Rectal smooth muscle tissue (tissue), 1 donor: ENCODE results near the gene PLOD2.
"Not testable (repeated sequence)": the region's sequence is repeated elsewhere in the genome, so short reads cannot be mapped to it uniquely, and the experiment has no call there.

Experiments
- H3K27ac ChIP-seq: one replicate; pipeline ENCODE4 v1.7.0; 2013; ENCODE audit warnings: low read depth, low read length, inconsistent platforms
- H3K27me3 ChIP-seq: one replicate; pipeline ENCODE4 v1.7.0; 2013; ENCODE audit warnings: low read length; ENCODE audit not compliant: control insufficient read depth, insufficient read depth
- H3K36me3 ChIP-seq: one replicate; pipeline ENCODE4 v1.7.0; 2013; ENCODE audit warnings: low read length; ENCODE audit not compliant: control insufficient read depth, insufficient read depth
- H3K4me1 ChIP-seq: one replicate; pipeline ENCODE4 v1.7.0; 2013; ENCODE audit warnings: low read length; ENCODE audit not compliant: control insufficient read depth, insufficient read depth
- H3K4me3 ChIP-seq: one replicate; pipeline ENCODE4 v1.7.0; 2013; ENCODE audit warnings: low read length
- H3K9ac ChIP-seq: one replicate; pipeline ENCODE4 v1.7.0; 2013; ENCODE audit warnings: low read length

PLOD2 gene

DNA sequence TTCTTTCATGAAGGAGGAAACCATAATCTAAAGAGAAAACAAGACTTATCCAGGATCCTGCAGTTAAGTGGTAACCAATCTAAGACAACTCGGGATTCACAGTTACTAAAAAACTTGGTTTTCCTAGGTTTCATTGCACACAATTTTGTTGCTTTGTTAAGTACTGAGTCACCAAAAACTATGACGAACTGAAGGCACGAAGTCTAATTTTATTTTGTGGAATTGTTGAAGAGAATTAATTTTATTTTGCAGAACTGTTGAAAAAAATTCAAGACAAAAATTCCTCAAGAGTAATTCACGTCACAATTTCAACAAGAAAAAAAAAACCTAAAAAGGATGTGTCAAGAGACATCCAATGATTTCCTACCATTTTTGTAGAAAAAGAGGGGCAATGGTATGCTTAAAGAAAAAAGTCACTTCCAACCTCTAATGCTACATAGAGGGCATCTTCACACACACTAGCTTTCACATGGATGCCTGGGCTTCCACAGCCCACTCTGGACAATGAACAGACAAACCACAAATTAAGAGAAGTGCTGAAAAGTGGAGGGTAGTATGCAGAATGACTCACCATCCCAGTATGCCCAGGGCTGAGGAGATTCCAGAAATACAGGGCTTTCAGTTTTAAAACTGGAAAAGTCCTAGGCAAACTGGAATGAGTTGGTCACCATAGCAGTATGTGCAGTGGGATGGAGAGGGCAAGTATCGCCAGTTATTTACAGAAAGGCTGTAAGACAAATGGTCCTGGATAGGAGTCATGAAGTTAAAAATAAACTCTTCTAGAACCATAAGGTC lies 29.2 kb downstream of the PLOD2 start:
- Histone ChIP-seq H3K9ac (no peak overlapping the region), H3K27ac (no peak overlapping the region), H3K4me1 (peaks cover 13% of the 10 kb centered on the region)

DNA sequence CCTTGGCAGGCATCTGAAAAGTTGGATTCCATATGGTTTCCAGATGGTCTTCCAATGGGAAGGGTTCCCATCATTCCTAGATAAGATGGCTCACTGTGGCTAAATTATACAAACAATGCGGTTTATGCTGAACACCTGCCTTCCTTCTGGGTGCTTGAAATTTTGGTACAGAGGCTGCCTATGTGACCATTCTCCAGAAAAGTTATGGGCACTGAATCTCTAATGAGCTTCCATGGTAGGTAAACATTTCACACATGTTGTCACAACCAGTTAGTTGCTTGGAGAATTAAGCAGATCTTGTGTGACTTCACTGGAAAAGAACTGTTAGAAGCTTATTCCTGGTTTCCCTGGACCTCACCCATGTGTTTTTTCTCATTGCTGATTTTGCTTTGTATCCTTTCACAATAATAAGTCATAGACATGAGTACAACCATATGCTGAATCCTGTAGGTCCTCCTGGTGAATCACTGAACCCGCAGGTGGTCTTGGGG lies 30.1 kb downstream of the PLOD2 start:
- Histone ChIP-seq H3K27ac (no peak overlapping the region), H3K36me3 (no peaks in the 10 kb centered on the region), H3K27me3 (no peaks in the 10 kb centered on the region), H3K4me3 (no peak overlapping the region), H3K9ac (no peak overlapping the region), H3K4me1 (peaks cover 13% of the 10 kb centered on the region)

More for the DNA sequence above, 29.2 kb downstream of the PLOD2 start:
- Histone ChIP-seq H3K27me3 (no peaks in the 10 kb centered on the region), H3K36me3 (no peaks in the 10 kb centered on the region), H3K4me3 (no peak overlapping the region)

DNA sequence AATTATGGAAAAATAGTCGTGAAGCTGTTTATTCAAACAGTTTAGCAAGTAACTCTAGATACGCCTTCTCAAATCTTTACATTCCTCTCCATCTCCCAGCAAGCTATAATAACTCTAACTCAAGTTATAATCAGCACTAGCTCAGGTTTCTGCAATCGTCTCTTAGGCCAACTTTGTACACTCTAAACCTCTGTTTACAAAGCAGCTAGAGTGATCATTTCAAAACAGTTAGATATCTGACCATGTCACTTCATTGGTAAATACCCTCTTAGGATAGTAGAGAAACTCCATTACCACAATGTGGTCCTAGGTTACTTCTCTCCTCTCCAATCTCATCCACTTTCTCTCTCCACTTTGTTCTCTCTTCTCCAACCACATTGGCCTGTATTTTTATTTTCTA lies 31.2 kb downstream of the PLOD2 start:
- Histone ChIP-seq H3K27ac (no peak overlapping the region), H3K9ac (no peak overlapping the region), H3K4me1 (peaks cover 12% of the 10 kb centered on the region), H3K27me3 (no peaks in the 10 kb centered on the region), H3K36me3 (no peaks in the 10 kb centered on the region), H3K4me3 (no peak overlapping the region)

DNA sequence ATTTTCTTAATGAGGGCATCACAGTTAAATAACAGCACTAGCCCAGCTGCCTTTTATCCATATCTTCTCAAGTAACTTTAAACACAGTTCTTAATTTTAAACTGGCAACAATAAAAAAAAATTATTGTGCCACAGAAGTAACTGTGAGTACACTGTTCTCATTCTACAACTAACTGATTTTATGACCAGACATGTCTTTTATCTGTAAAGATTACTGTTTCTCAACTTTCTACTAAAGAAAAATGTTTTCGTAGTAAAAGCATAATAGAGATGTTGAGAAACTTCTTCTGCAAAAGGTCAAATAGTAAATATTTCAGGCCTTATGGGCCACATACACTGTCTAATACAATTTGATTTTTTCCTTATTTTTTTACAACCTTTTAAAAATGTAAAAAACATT lies 32.0 kb downstream of the PLOD2 start:
- no peaks in the 10 kb centered on the region for H3K27me3 ChIP-seq
- H3K4me1 ChIP-seq: peaks cover 5% of the 10 kb centered on the region
- no peak overlapping the region for H3K4me3 ChIP-seq
- H3K36me3 ChIP-seq: no peaks in the 10 kb centered on the region
- H3K27ac ChIP-seq: no peak overlapping the region
- no peak overlapping the region for H3K9ac ChIP-seq

DNA sequence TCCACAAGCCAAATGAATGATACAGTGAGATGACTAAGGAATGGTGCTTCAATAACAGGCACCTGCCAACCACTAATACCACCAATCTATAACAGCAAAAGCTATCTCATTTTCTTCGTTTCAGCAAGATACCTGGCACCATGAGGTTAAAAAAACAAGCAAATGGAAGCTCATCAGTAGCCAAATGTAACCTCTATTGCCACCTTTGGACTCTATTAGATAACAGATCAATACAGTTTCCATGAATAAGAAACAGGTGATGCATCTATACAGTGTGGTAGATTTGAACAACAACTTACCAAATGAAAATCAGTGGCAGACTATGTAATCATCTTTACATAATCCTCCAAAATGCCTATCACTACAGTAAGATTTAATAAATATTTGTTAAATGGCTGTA lies 32.8 kb downstream of the PLOD2 start:
- H3K27me3 ChIP-seq: no peaks in the 10 kb centered on the region
- H3K4me3 ChIP-seq: no peak overlapping the region
- H3K4me1 ChIP-seq: peaks cover 5% of the 10 kb centered on the region
- H3K27ac ChIP-seq: no peak overlapping the region
- H3K36me3 ChIP-seq: no peaks in the 10 kb centered on the region
- no peak overlapping the region for H3K9ac ChIP-seq

DNA sequence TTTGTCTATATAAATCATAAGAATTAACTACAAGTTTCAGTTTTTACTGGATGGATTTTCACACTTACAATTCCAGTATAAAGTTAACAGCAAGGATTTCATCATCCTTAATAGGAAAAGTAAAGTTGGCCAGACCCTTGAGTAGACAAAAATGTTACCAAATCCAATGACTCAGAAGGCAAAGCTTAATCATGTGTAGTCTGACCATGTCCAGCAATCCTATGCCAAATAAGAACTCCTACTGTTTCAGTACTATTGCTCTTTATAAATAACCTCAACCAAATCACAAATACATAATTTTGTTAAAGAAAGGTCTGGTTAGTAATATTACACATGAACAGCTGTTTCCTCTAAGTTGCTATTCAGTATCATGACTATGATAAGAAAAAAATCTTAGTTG lies 35.0 kb downstream of the PLOD2 start:
- peaks cover 3% of the 10 kb centered on the region for H3K4me1 ChIP-seq
- H3K27me3 ChIP-seq: no peaks in the 10 kb centered on the region
- H3K9ac ChIP-seq: no peak overlapping the region
- no peaks in the 10 kb centered on the region for H3K36me3 ChIP-seq
- H3K27ac ChIP-seq: no peak overlapping the region
- no peak overlapping the region for H3K4me3 ChIP-seq

DNA sequence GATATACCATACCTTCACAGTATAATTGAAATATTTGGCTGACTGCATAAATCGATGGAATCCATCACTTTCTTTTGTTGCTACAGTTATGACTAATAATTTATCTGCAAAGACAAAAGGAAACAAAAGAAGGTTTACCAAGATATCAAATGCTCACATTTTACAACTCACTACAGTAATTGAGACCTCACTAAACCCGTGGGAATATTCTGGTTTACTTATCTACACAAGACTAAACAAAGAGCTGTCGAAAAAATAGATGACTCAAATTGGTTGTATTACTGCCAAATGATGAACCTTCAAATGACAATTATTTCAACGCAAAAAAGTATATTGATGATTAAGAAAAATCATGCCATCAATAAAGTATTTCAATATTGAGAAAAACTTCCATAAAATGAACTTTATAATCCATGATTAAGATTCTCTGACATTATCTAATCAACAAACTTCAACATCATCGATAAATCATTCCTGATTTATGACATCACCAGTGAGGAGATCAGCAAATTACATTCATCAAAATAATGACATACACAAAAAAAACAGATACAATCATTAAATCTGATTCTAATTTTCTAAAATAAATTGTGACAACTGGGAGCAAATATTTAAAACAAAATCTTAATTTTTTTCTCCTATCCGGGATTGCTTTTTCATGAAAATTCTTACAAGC lies 36.7 kb downstream of the PLOD2 start:
- Histone ChIP-seq H3K4me3 (no peak overlapping the region), H3K9ac (no peak overlapping the region), H3K36me3 (no peaks in the 10 kb centered on the region), H3K27me3 (no peaks in the 10 kb centered on the region), H3K27ac (no peak overlapping the region), H3K4me1 (peaks cover 3% of the 10 kb centered on the region)

DNA sequence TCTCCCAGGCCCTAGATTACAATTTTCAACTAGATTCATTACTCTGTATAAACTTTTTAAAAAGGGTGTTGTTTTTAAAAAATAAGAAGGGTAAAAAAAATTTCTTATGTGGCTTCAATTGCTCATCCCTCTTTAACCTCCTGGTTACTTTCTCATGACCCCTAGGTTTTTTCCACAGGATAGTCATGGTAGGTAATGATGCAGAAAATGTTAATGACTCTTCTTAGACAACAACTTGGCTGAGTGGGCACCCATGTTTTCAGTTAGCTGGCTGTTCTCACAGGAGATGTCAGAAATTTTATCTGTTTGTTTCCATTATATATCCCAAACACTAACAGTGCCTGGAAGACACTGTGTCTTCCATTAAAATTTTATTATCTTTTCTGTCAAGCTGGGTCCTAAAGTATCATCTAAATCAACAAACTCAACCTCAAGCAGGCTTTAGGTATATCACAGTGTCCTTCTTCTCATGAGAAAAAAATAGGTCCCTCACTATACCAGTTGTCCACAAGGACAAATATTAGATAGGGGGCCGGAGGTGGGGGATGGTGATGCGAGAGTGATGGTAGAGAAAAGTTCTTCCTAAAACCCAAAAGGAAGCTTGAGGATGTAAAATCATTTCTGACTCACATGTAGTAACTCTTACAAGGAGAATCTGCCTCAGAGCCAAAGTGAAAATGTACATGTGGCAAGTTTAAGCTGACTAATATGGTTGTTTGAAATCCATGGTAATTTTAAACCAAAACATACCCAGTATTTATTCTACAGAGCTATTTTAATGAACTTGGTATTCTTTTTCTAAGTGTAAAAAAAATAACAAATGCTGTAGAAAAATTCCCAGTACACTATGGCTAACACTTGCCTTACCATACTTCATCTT lies 43.3 kb downstream of the PLOD2 start:
- Histone ChIP-seq H3K9ac (no peak overlapping the region), H3K27ac (no peak overlapping the region), H3K4me1 (peaks cover 2% of the 10 kb centered on the region), H3K27me3 (no peaks in the 10 kb centered on the region), H3K36me3 (no peaks in the 10 kb centered on the region), H3K4me3 (no peak overlapping the region)

DNA sequence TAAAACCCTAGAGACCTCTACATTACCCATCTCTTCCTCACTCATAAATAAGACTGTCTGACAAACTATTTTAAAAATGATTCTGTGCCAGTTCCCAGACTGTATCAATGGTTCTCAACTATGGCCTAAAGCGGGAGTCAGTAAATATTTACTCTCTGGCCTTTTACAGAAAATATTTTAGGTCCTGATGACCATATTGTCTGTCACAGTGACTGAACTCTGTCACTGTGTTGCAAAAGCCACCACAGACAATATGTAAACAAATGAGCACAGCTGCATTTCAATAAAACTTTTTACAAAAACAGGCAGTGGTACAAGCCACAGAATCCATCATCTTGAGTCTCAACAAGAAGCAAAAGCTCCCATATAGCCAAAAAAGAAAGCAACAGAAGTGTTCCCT lies 45.4 kb downstream of the PLOD2 start:
- Histone ChIP-seq H3K4me1 (peaks cover 2% of the 10 kb centered on the region), H3K4me3 (no peak overlapping the region), H3K27ac (no peak overlapping the region), H3K36me3 (no peaks in the 10 kb centered on the region), H3K27me3 (no peaks in the 10 kb centered on the region), H3K9ac (no peak overlapping the region)

DNA sequence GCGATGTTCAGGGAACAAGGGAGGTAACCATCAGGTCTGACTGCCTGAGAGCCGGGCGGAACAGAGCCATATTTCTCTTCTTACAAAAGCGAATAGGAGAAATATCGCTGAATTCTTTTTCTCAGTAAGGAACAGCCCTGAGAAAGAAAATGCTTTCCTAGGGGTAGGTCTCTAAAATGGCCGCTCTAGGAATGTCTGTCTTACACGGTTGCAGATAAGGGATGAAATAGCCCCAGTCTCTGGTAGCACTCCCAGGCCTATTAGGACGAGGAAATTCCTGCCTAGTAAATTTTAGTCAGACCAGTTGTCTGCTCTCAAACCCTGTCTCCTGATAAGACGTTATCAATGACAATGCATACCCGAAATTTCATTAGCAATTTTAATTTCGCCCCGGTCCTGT lies 47.2 kb downstream of the PLOD2 start:
- H3K4me1 ChIP-seq, H3K27me3 ChIP-seq, H3K36me3 ChIP-seq, H3K9ac ChIP-seq, H3K4me3 ChIP-seq, H3K27ac ChIP-seq: not testable (repeated sequence)

DNA sequence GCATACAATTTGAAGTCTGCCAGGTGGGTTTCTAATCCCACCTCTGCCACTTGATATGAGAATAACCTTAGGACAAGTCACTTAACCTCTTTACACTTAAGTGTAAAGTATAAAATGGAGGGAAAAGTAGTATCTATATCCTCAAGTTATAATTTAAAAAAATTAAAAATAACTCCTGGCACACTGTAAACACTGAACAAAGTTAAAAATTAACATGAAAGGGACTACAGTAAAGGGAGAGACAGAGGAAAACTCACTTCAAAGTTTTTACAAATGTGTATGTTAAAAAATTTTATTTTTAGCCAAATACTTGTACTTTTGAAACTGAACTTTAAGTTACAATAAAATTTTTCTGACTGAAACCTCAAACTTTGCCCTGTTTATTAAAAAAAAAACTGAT lies 49.6 kb downstream of the PLOD2 start:
- H3K4me3 ChIP-seq: no peak overlapping the region
- H3K27ac ChIP-seq: no peak overlapping the region
- no peak overlapping the region for H3K9ac ChIP-seq
- peaks cover 2% of the 10 kb centered on the region for H3K4me1 ChIP-seq
- H3K27me3 ChIP-seq: no peaks in the 10 kb centered on the region
- peaks cover 6% of the 10 kb centered on the region for H3K36me3 ChIP-seq

DNA sequence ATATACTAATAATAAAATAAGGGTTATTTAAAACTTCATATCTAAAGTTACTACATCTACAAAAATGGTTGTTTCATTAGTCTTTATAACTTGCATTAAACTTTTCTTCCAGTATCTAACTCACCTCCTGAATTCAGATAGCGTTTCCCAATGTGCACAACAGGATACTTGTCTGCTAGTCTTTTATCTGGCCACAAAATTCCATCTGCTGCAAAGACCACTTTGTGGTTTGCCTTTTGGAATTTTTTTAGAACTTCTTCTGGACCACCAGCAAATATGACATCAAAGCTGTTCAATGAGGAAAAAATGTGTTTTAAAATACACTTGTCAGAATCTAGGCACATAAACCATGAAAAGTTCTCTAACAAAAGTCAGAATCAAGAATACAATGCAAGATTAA lies 50.8 kb downstream of the PLOD2 start:
- no peaks in the 10 kb centered on the region for H3K27me3 ChIP-seq
- H3K27ac ChIP-seq: no peak overlapping the region
- peaks cover 3% of the 10 kb centered on the region for H3K4me1 ChIP-seq
- H3K36me3 ChIP-seq: peaks cover 6% of the 10 kb centered on the region
- no peak overlapping the region for H3K9ac ChIP-seq
- H3K4me3 ChIP-seq: no peak overlapping the region
